Ovary (tissue), 3 donors: ENCODE measurements around the gene RFX1.
"Not testable (repeated sequence)": the region's sequence is repeated elsewhere in the genome, so short reads cannot be mapped to it uniquely, and the experiment has no call there.

Experiments used
- CTCF ChIP-seq, 3 donors: fragments of 450-650 bp in 2 of 3; fragments of 200-600 bp in 1 of 3; IDR thresholded peaks; one replicate each; pipeline versions ENCODE4 v1.5.1 to v1.8.0; 2016 to 2022; ENCODE audit warnings: antibody characterized with exemption in 3 of 3, mild to moderate bottlenecking in 1 of 3
- EP300 ChIP-seq: sonication (generic); formaldehyde crosslinking; IDR thresholded peaks from one replicate; pipeline ENCODE4 v1.6.1; 2017; ENCODE audit warnings: antibody characterized with exemption
- donor health status: DM: no; HTN: no; CAD: no.

- TF ChIP-seq CTCF (IDR thresholded peaks at IDR 0.05); EP300: not testable (repeated sequence)
Measured at GRCh38 chr19:13922118-13922517, 84.0 kb downstream of the RFX1 start.
